SK-N-MC (cell line): ENCODE data around the gene ASB10.

Source experiments
- EZH2 ChIP-seq: fragments of 200-600 bp; sonication (generic); IDR thresholded peaks from one replicate; pipeline ENCODE4 v1.6.1; 2017; ENCODE audit warnings: antibody characterized with exemption
- FOXP2 ChIP-seq: optimal IDR thresholded peaks from 2 replicates; pipeline ENCODE3; 2011; ENCODE audit warnings: mild to moderate bottlenecking, moderate library complexity; ENCODE audit not compliant: insufficient read depth; ENCODE audit errors: extremely low read length, control extremely low read depth
- POLR2AphosphoS5 ChIP-seq: IDR thresholded peaks from 2 replicates; pipeline ENCODE4 v1.6.1; 2012; ENCODE audit warnings: mild to moderate bottlenecking, low read depth, low read length, borderline replicate concordance

DNA sequence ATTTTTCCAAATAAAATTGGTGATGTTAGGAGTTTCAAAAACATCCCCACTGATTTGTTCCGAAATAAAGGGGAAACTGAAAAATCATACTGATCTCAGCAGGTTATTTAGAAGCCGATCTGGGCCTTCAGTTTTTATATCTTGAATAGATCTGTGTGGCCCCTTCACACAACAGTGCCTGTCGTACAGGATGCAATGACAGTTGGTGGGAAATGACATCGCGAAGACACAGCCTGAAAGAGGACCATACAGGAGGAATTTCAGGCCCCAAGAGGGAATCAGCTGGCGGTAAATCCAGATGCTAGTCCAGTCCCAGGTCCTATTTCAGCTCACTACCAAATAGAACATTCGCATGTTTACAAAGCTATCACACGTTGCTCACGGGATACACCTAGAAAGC is 20.3 kb upstream of the ASB10 start:
- TF ChIP-seq EZH2 (no peak), POLR2AphosphoS5 (no peak), FOXP2 (no peak)
